ENCODE data around the gene OSBP.
A peak's percentile ranks its signal among the peaks of the same experiment; 100 is the strongest.

OSBP gene

DNA sequence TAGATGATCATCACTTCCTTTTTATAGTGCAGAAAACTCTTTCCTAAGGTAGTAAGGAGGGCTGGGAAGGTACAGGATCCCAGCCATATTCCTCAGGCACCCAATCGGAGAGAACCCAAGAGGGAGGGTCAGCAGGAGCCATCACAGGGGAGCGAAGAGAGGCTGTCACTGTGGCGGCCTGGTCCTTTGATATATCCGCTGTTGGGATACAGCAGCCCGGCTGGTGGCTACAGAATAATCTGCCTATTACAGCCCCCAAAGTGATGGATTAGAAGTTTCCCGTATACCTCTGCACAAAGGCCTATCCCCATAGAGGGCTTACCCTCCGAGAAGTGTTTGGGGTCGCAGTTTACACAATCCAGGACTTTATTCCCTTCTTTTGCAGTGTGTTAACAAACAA, 55.7 kb downstream of the OSBP start:
- ChIA-PET CTCF (interaction anchor here (0.7 to 1.0 kb wide), 3 partner anchors 23 to 357 kb away, joined by 3 to 4 read pairs (median 4); no protein-coding TSS in a partner anchor), POLR2A (interaction anchor here (1.2 to 1.5 kb wide), 2 partner anchors 8 to 109 kb away, joined by 4 read pairs; partner anchors contain the start of gene PATL1)
- H3K4me3 ChIP-seq (ENCODE audit: low read depth, low read length) = no peak overlapping the region; the same call in 1 of the 2 replicates
- TF ChIP-seq CTCF (IDR thresholded peaks at IDR 0.05; ENCODE audit: insufficient read depth, low read length, missing control alignments) = no peak
- no peak for DNase-seq (ENCODE audit: low read depth, low spot score)

DNA sequence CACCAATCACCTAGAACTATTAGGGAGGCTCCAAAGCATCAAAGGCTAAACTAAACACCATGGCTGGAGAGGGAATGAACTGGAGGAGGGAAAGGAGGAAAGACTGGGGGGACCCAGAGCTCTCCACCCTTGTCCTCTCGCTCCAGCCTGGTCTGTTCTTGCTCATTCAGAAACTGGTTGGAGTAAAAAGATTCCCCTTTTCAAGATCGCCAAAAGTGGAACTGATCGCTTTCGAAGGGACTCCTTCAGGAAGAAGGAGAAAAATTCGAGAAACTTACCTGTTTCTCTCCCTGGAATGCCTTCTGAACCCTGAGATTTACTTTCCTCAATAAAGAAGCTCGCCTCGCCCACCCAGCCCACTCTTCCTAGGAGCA, 57.3 kb downstream of the OSBP start:
- CTCF ChIA-PET = interaction anchor here (1.1 to 1.2 kb wide), 2 partner anchors 13 to 21 kb away, joined by 3 to 5 read pairs; no protein-coding TSS in a partner anchor
- POLR2A ChIA-PET = interaction anchor here (0.8 kb wide), 1 partner anchor 8 kb away, joined by 3 read pairs; no protein-coding TSS in a partner anchor
- no peak for DNase-seq (ENCODE audit: low read depth, low spot score)
- TF ChIP-seq CTCF (IDR thresholded peaks at IDR 0.05; ENCODE audit: insufficient read depth, low read length, missing control alignments) = no peak
- H3K4me3 ChIP-seq (ENCODE audit: low read depth, low read length) = no peak overlapping the region

- ChIA-PET POLR2A (interaction anchor here (0.8 to 1.5 kb wide), 3 partner anchors 9 to 59 kb away, joined by 3 to 5 read pairs (median 3); no protein-coding TSS in a partner anchor), CTCF (interaction anchor here (0.9 to 1.9 kb wide), 5 partner anchors 17 to 198 kb away, joined by 3 to 5 read pairs (median 3); partner anchors contain the start of gene PATL1)
- TF ChIP-seq CTCF (IDR thresholded peaks at IDR 0.05; ENCODE audit: insufficient read depth, low read length, missing control alignments) = no peak
- DNase-seq (ENCODE audit: low read depth, low spot score) = no peak
- peak overlapping the region; percentile 44 for H3K4me3 ChIP-seq (ENCODE audit: low read depth, low read length)
Measured at GRCh38 chr11:59556917-59557348, 58.6 kb downstream of the OSBP start.

DNA sequence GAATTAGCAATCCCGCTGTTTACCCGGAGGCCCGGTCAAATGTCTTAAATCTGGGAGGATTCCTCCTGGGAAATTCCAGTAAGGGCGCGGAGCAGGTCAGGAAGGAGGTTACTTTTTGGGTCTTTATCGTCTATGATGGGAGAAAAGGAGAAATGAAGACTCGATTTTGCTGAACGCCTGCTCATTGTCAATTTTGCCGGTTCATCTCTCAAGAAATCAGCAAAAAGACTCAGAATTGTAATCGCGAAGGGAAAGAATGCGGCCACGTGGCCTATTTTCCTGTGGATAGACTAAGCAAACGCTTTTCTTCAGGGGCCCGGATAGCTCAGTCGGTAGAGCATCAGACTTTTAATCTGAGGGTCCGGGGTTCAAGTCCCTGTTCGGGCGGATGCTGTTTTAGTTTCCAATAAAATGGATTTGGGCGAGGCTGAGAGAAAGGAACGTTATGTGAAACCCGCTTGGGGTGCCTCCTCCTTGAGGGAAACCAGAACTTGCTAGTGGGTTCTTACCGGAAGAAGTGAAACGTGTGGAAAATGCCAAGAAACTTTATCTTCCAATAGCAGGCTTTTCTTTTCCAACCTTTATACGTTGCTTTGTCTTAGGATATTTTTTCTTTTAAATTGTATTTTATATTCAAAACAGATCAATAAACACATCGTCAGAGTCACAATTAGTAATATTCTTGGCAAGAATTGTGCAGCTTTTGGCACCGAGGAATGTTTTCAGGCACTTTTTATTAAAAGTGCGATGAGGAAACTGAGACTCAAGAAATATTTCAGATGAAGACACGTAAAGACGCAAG, 59.3 kb downstream of the OSBP start:
- POLR2A ChIA-PET = interaction anchor here (0.7 to 1.5 kb wide), 4 partner anchors 10 to 113 kb away, joined by 3 to 5 read pairs (median 3); no protein-coding TSS in a partner anchor
- peak overlapping the region; percentile 57 for H3K4me3 ChIP-seq (ENCODE audit: low read depth, low read length)
- CTCF ChIA-PET = interaction anchor here (1.0 to 1.9 kb wide), 5 partner anchors 10 to 198 kb away, joined by 3 to 7 read pairs (median 5); no protein-coding TSS in a partner anchor
- TF ChIP-seq CTCF (IDR thresholded peaks at IDR 0.05; ENCODE audit: insufficient read depth, low read length, missing control alignments) = no peak
- DNase-seq (ENCODE audit: low read depth, low spot score) = peak; percentile 63

DNA sequence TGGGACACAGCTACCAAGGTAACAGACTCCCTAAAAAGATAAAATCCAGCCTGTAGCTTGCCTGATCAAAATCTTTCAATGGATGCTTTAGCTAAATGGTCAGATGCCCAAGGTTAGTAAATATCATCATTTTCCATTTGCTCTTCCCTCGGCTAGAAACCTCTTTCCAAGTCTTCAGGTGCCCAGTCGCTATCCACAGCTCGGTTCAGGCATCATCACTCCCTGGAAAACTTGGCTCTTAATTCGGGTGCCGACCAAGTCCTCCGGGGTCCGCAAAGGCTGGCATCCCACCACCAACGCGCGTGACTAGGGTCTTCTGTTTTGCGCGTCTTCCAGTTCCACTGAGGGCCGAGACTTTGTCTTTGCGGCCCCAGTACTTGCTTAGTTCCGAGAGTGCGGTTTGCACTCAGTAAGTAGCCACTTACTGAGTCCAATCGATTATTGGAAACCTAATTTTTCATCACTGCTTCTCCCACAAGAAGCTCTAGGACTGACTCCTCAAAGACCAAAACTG, 59.9 kb downstream of the OSBP start:
- TF ChIP-seq CTCF (IDR thresholded peaks at IDR 0.05; ENCODE audit: insufficient read depth, low read length, missing control alignments) = no peak
- H3K4me3 ChIP-seq (ENCODE audit: low read depth, low read length) = peak overlapping the region; percentile 57
- no peak for DNase-seq (ENCODE audit: low read depth, low spot score)
- CTCF ChIA-PET = interaction anchor here (1.0 to 1.9 kb wide), 5 partner anchors 10 to 199 kb away, joined by 3 to 7 read pairs (median 5); no protein-coding TSS in a partner anchor
- POLR2A ChIA-PET = interaction anchor here (0.7 kb wide), 1 partner anchor 114 kb away, joined by 3 read pairs; no protein-coding TSS in a partner anchor

DNA sequence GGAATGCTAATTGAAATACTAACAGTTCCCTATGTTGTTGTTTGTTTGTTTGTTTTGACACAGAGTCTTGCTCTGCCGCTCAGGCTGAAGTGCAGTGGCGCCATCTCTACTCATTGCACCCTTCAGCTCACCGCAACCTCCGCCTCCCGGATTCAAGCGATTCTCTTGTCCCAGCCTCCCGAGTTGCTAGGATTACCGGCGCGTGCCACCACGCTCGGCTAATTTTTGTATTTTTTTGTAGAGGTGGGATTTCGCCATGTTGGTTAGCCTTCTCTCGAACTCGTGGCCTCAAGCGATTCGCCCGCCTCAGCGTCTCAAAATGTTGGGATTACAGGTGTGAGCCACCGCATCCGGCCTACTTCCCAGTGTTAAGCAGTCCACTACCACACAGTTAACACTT, 62.3 kb downstream of the OSBP start:
- no peak overlapping the region for H3K4me3 ChIP-seq (ENCODE audit: low read depth, low read length)
- TF ChIP-seq CTCF (IDR thresholded peaks at IDR 0.05; ENCODE audit: insufficient read depth, low read length, missing control alignments) = no peak
- ChIA-PET CTCF (no interaction called here), POLR2A (no interaction called here)
- DNase-seq (ENCODE audit: low read depth, low spot score) = no peak

Data from AG04449 (cell line).